Naive thymus-derived CD8-positive, alpha-beta T cell (primary cell): Measurements from ENCODE around the gene TMED8. TPM values are rescaled to one million over a fixed set of nuclear protein-coding genes. Genes with fewer than 3 reads are reported as not detected.
"Not testable (repeated sequence)": the region's sequence is repeated elsewhere in the genome, so short reads cannot be mapped to it uniquely, and the experiment has no call there.

Experiments used
- ATAC-seq, 2 donors: fragments of 150-1000 bp; cut with Tn5 transposase in 1 of 2; sonication (Bioruptor Pico), chemical (Tn5 transposase) in 1 of 2; 1 replicate in 1 of 2; 2 replicates in 1 of 2; pipeline ENCODE4 v1.10.0; 2021; ENCODE audit warnings: mild to moderate bottlenecking in 2 of 2, moderate library complexity in 2 of 2
- POLR2A ChIA-PET: fragments of 350-600 bp; sonication (Branson Sonifier 250); formaldehyde crosslinking; loops from one replicate; lab custom pipeline; 2021; ENCODE audit warnings: antibody characterized with exemption; lab: Charles Lee
- DNase-seq, 10 donors: peaks; one replicate each; pipeline versions ENCODE4 v3.0.0 to v3.0.0-alpha.2; 2020 to 2022
- H3K27ac Mint-ChIP-seq, 10 donors: one replicate each; pipeline ENCODE4 v1.8.0; 2020 to 2022; ENCODE audit warnings: mild to moderate bottlenecking in 10 of 10, mixed read lengths in 10 of 10, moderate library complexity in 4 of 10, inconsistent platforms in 1 of 10
- H3K27me3 Mint-ChIP-seq, 5 donors: one replicate each; pipeline ENCODE4 v1.8.0; 2021 to 2022; ENCODE audit warnings: mixed read lengths in 5 of 5
- H3K36me3 Mint-ChIP-seq, 3 donors: one replicate each; pipeline ENCODE4 v1.8.0; 2020 to 2022; ENCODE audit warnings: mixed read lengths in 3 of 3, mild to moderate bottlenecking in 2 of 3, inconsistent platforms in 1 of 3
- H3K4me1 Mint-ChIP-seq, 4 donors: one replicate each; pipeline ENCODE4 v1.8.0; 2021 to 2022; ENCODE audit warnings: mixed read lengths in 4 of 4
- H3K4me3 Mint-ChIP-seq, 10 donors: one replicate each; pipeline ENCODE4 v1.8.0; 2020 to 2022; ENCODE audit warnings: mild to moderate bottlenecking in 10 of 10, mixed read lengths in 10 of 10, moderate library complexity in 6 of 10, inconsistent platforms in 1 of 10
- H3K9me3 Mint-ChIP-seq, 9 donors: one replicate each; pipeline ENCODE4 v1.8.0; 2020 to 2022; ENCODE audit warnings: mixed read lengths in 9 of 9, mild to moderate bottlenecking in 3 of 9, inconsistent platforms in 1 of 9, moderate library complexity in 1 of 9
- polyA plus RNA-seq, 3 donors: library from polyadenylated mRNA; unstranded; fragments of 300-500 nt; fragmentation: Illumina TruSeq; gene quantifications; one replicate each; pipeline ENCODE4 v1.2.3, GENCODE V29; 2021
- total RNA-seq, 8 experiments: library from RNA in 2 of 8; stranded (reverse) in 2 of 8; gene quantifications; one replicate each; pipeline ENCODE4 v1.2.3 and lab custom pipeline; 2021 to 2026

Gene TMED8
- total and polyA plus RNA-seq, 5 experiments from 2014 or later = 1.8 to 8.0 (median 3.0) TPM

GRCh38 chr14:77329872-77330271, 47.0 kb downstream of the TMED8 start:
- Mint-ChIP-seq H3K4me1 (peaks cover 0 to 3% (median 0%) of the 10 kb centered on the region in 4 donors), H3K9me3 (no peaks in the 10 kb centered on the region), H3K27me3 (no peaks in the 10 kb centered on the region), H3K36me3 (peaks cover 0 to 3% (median 0%) of the 10 kb centered on the region in 3 donors), H3K27ac (no peak overlapping the region), H3K4me3 (no peak overlapping the region)
- POLR2A ChIA-PET = no interaction called here
- DNase-seq (no peak), ATAC-seq (no peak)

- ATAC-seq (no peak), DNase-seq (no peak)
- Mint-ChIP-seq H3K36me3 (no peaks in the 10 kb centered on the region), H3K9me3 (no peaks in the 10 kb centered on the region), H3K4me3 (no peak overlapping the region), H3K27me3 (no peaks in the 10 kb centered on the region), H3K4me1 (peaks cover 3 to 8% (median 5%) of the 10 kb centered on the region in 4 donors), H3K27ac (peak overlapping the region in 1 of 10 donors; percentile 23)
- POLR2A ChIA-PET = no interaction called here
These were observed 49.8 kb downstream of the TMED8 start for GRCh38 chr14:77327111-77327510.

- H3K4me1 Mint-ChIP-seq = peaks cover 7 to 13% (median 10%) of the 10 kb centered on the region in 4 donors
- ATAC-seq (no peak), DNase-seq (no peak)
- H3K9me3 Mint-ChIP-seq = no peaks in the 10 kb centered on the region
- H3K4me3 Mint-ChIP-seq = peak overlapping the region in 1 of 10 donors; percentile 39
- peak overlapping the region in 3 of 10 donors; percentile 38 to 83 (median 66) for H3K27ac Mint-ChIP-seq
- H3K36me3 Mint-ChIP-seq = no peaks in the 10 kb centered on the region
- no peaks in the 10 kb centered on the region for H3K27me3 Mint-ChIP-seq
- POLR2A ChIA-PET = no interaction called here
These were observed 51.2 kb downstream of the TMED8 start for GRCh38 chr14:77325746-77326094.

- peaks cover 8 to 17% (median 11%) of the 10 kb centered on the region in 4 donors for H3K4me1 Mint-ChIP-seq
- no peaks in the 10 kb centered on the region for H3K27me3 Mint-ChIP-seq
- POLR2A ChIA-PET = no interaction called here
- no peak overlapping the region for H3K4me3 Mint-ChIP-seq
- peak overlapping the region in 1 of 10 donors; percentile 33 for H3K27ac Mint-ChIP-seq
- H3K36me3 Mint-ChIP-seq = no peaks in the 10 kb centered on the region
- DNase-seq = no peak
- ATAC-seq = no peak
- H3K9me3 Mint-ChIP-seq = no peaks in the 10 kb centered on the region
These were observed 51.8 kb downstream of the TMED8 start for GRCh38 chr14:77324816-77325745.

GRCh38 chr14:77324289-77324688, 52.6 kb downstream of the TMED8 start:
- DNase-seq (no peak), ATAC-seq (no peak)
- Mint-ChIP-seq H3K36me3 (no peaks in the 10 kb centered on the region), H3K4me3 (no peak overlapping the region), H3K9me3 (no peaks in the 10 kb centered on the region), H3K27me3 (no peaks in the 10 kb centered on the region), H3K4me1 (peaks cover 10 to 20% (median 17%) of the 10 kb centered on the region in 4 donors), H3K27ac (peak overlapping the region in 1 of 10 donors; percentile 11)
- POLR2A ChIA-PET = interaction anchor here (0.7 kb wide), 1 partner anchor 363 kb away, joined by 6 read pairs; no protein-coding TSS in a partner anchor

- POLR2A ChIA-PET = no interaction called here
- no peaks in the 10 kb centered on the region for H3K9me3 Mint-ChIP-seq
- no peaks in the 10 kb centered on the region for H3K27me3 Mint-ChIP-seq
- peak overlapping the region in 1 of 10 donors; percentile 15 for H3K27ac Mint-ChIP-seq
- H3K4me1 Mint-ChIP-seq = peaks cover 10 to 20% (median 18%) of the 10 kb centered on the region in 4 donors
- H3K36me3 Mint-ChIP-seq = no peaks in the 10 kb centered on the region
- DNase-seq = no peak
- no peak for ATAC-seq
- H3K4me3 Mint-ChIP-seq = no peak overlapping the region
These were observed 53.3 kb downstream of the TMED8 start for GRCh38 chr14:77323571-77323970.

GRCh38 chr14:77322951-77323350, 53.9 kb downstream of the TMED8 start:
- H3K27me3 Mint-ChIP-seq = no peaks in the 10 kb centered on the region
- POLR2A ChIA-PET = no interaction called here
- no peak for ATAC-seq
- H3K4me1 Mint-ChIP-seq = peaks cover 10 to 20% (median 18%) of the 10 kb centered on the region in 4 donors
- H3K4me3 Mint-ChIP-seq = peak overlapping the region in 2 of 10 donors; percentile 96 to 98
- no peaks in the 10 kb centered on the region for H3K9me3 Mint-ChIP-seq
- no peak for DNase-seq
- H3K27ac Mint-ChIP-seq = no peak overlapping the region
- no peaks in the 10 kb centered on the region for H3K36me3 Mint-ChIP-seq

GRCh38 chr14:77322250-77322902, 54.5 kb downstream of the TMED8 start:
- DNase-seq (no peak), ATAC-seq (no peak)
- Mint-ChIP-seq H3K27me3 (no peaks in the 10 kb centered on the region), H3K4me3 (peak overlapping the region; percentile 96 to 100 (median 98)), H3K9me3 (no peaks in the 10 kb centered on the region), H3K4me1 (peaks cover 10 to 20% (median 18%) of the 10 kb centered on the region in 4 donors), H3K36me3 (no peaks in the 10 kb centered on the region), H3K27ac (peak overlapping the region; percentile 86 to 100 (median 99))
- POLR2A ChIA-PET = interaction anchor here (2.0 to 2.2 kb wide), 3 partner anchors 54 to 510 kb away, joined by 7 to 28 read pairs (median 20); partner anchors contain the start of genes AHSA1, ANGEL1, SAMD15 and TMED8

- Mint-ChIP-seq H3K4me3 (peak within 1 kb of the TSS; percentile 96 to 100 (median 98)), H3K36me3 (no peaks in the 10 kb centered on the region), H3K27me3 (no peaks in the 10 kb centered on the region), H3K9me3 (no peaks in the 10 kb centered on the region), H3K4me1 (peaks cover 7 to 23% (median 18%) of the 10 kb centered on the region in 4 donors), H3K27ac (peak within 1 kb of the TSS; percentile 97 to 100 (median 99))
- POLR2A ChIA-PET = interaction anchor here (0.7 to 2.4 kb wide), 11 partner anchors 10 to 508 kb away, joined by 3 to 28 read pairs (median 4); partner anchors contain the start of genes AHSA1, ANGEL1, CIPC and SAMD15
- ATAC-seq = peak; percentile 61 to 64
- peak; percentile 86 to 96 (median 92) for DNase-seq
These were observed 56.5 kb downstream of the TMED8 start, which contains the start of gene POMT2 for GRCh38 chr14:77320238-77320935. Gene POMT2, minus strand, starts transcription at chr14:77320883. Its CDS starts 202 bp downstream, at chr14:77320681.

GRCh38 chr14:77319422-77319821, 57.5 kb downstream of the TMED8 start:
- Mint-ChIP-seq H3K27ac (peak overlapping the region in 2 of 10 donors; percentile 88 to 92), H3K9me3 (no peaks in the 10 kb centered on the region), H3K4me1 (peaks cover 9 to 23% (median 18%) of the 10 kb centered on the region in 4 donors), H3K36me3 (no peaks in the 10 kb centered on the region), H3K4me3 (peak overlapping the region in 7 of 10 donors; percentile 43 to 100 (median 90)), H3K27me3 (no peaks in the 10 kb centered on the region)
- ATAC-seq (no peak), DNase-seq (no peak)
- POLR2A ChIA-PET = interaction anchor here (2.4 kb wide), 1 partner anchor 222 kb away, joined by 11 read pairs; the partner anchor contains the start of gene CIPC

- H3K27me3 Mint-ChIP-seq, POLR2A ChIA-PET: not testable (repeated sequence)
These were observed 58.1 kb downstream of the TMED8 start for GRCh38 chr14:77318756-77319155.

GRCh38 chr14:77318006-77318553, 58.8 kb downstream of the TMED8 start:
- Mint-ChIP-seq H3K27me3 (no peaks in the 10 kb centered on the region), H3K27ac (peak overlapping the region in 3 of 10 donors; percentile 43 to 51 (median 50)), H3K9me3 (no peaks in the 10 kb centered on the region), H3K36me3 (no peaks in the 10 kb centered on the region), H3K4me3 (no peak overlapping the region), H3K4me1 (peaks cover 9 to 23% (median 18%) of the 10 kb centered on the region in 4 donors)
- POLR2A ChIA-PET = no interaction called here
- ATAC-seq (no peak), DNase-seq (no peak)

More at GRCh38 chr14:77318756-77319155, 58.1 kb downstream of the TMED8 start:
- not testable (repeated sequence) for H3K27ac Mint-ChIP-seq, ATAC-seq, H3K36me3 Mint-ChIP-seq, DNase-seq, H3K9me3 Mint-ChIP-seq, H3K4me3 Mint-ChIP-seq
- peaks cover 9 to 23% (median 18%) of the 10 kb centered on the region in 4 donors for H3K4me1 Mint-ChIP-seq
